Measurements from ENCODE around the gene CCNYL1.

DNA sequence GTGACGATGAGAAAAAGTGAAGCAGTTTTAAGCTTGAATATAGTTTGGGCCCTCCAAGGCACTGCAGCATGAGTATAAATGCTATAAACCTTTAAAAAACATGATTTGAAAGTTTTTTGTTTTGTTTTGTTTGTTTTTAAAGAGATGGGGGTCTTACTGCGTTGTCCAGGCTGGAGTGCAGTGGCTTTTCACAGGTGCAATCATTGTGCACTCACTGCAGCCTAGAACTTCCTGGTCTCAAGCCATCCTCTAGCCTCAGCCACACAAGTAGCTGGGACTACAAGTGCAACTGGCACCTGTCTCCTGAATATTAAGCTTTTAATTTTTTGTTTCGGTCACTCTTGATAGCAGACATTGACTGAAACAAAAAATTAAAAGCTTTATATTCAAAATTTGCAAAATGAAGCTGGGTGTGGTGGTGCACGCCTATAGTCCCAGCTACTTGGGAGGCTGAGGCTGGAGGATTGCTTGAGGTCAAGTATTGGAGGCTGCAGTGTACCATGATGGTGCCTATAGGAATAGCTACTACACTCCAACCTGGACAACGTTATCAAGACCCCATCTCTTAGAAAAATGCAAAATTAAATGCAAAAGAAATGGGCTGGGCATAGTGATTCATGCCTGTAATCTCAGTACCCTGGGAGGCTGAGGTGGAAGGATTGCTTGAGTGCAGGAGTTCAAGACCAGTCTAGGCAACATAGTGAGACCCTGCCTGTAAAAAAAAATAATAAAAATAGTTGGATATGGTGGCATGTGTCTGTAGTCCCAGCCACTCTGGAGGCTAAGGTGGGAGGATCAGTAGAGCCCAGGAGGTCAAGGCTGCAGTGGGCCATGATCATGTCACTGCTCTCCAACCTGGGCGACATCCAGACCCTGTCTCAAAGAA lies 43.3 kb downstream of the CCNYL1 start:
- TF ChIP-seq POLR2AphosphoS5 (IDR thresholded peaks at IDR 0.05) (no peak), POLR2A (IDR thresholded peaks at IDR 0.05) (no peak)

All from prostate gland (tissue), 1 donor.